Inflammatory macrophage (primary cell): ENCODE measurements around the gene EPB41L4A.
"Not testable (repeated sequence)": the region's sequence is repeated elsewhere in the genome, so short reads cannot be mapped to it uniquely, and the experiment has no call there.

ENCODE experiments used
- DNase-seq, 2 donors: peaks; one replicate each; pipeline ENCODE4 v3.0.0-alpha.2; 2020 to 2022

The EPB41L4A gene

GRCh38 chr5:112248623-112249022, 170.5 kb downstream of the EPB41L4A start:
- no peak for DNase-seq

- DNase-seq, result no peak
Measured at GRCh38 chr5:112247960-112248359, 171.1 kb downstream of the EPB41L4A start.

DNA sequence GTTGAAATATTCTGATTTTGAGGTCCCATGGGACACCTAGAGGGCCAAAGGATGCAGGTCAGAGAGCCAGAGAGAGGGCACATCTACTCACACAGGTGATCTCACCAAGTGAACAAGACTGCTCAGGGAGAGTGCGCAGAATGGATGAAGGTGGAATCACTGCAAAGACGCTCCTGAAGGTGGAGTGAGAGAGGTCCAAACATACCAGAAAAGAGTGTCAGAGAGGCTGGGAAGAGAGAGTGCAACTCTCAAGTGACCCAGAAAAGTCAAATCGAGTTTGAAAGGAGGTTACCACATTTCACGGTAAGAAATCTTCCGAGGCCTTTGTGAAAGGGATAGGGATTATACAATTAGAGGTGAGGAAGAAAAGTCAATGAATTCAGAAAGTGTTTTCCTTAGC, 173.4 kb downstream of the EPB41L4A start:
- DNase-seq, result no peak

DNA sequence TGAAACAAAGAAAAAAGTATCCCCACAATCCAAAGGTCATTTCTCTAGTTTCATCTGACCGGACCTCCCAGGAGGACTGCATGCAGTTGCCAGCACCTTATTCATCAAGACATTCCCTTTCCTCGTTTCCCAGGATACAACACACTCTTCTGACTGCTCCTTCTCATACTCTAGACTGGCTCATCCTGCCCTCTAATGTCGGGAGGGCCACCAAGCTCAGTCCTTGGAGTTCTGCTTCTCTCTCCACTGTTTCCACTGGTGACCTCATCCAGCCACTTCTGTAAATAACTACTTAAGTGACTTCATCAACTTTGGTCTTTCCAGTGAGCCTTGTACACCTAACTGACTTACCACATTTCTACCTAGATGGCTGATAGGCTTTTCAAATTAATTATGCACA, 179.1 kb downstream of the EPB41L4A start:
- peak in 1 of 2 donors; percentile 4 for DNase-seq

- DNase-seq, result no peak
Measured at GRCh38 chr5:112238473-112238872, 180.6 kb downstream of the EPB41L4A start.

DNA sequence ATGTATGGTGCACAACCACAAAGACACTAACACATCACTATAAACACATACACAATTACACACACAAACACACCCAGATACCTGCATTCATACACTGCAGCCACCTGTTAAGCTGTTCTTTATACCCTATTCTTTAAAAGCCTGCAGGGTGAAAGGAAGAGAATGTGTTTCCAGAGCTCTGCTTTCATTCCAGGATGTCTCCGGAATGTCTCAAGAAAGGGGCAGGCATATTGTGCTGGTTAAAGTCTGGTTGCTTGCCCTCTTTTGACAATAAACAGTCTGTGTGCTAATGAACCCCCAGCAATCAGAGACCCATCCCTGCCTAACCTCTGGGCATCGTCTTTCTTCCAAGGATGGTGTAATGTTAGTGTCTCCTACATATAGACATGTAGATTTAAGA, 181.6 kb downstream of the EPB41L4A start:
- DNase-seq, result no peak

GRCh38 chr5:112234000-112234399, 185.1 kb downstream of the EPB41L4A start:
- no peak for DNase-seq

- no peak for DNase-seq
Measured at GRCh38 chr5:112232667-112233066, 186.4 kb downstream of the EPB41L4A start.

GRCh38 chr5:112230606-112231005, 188.5 kb downstream of the EPB41L4A start:
- no peak for DNase-seq

GRCh38 chr5:112228667-112229066, 190.4 kb downstream of the EPB41L4A start:
- DNase-seq, result peak in 1 of 2 donors; percentile 7

- DNase-seq, result no peak
Measured at GRCh38 chr5:112227911-112228631, 191.0 kb downstream of the EPB41L4A start.

DNA sequence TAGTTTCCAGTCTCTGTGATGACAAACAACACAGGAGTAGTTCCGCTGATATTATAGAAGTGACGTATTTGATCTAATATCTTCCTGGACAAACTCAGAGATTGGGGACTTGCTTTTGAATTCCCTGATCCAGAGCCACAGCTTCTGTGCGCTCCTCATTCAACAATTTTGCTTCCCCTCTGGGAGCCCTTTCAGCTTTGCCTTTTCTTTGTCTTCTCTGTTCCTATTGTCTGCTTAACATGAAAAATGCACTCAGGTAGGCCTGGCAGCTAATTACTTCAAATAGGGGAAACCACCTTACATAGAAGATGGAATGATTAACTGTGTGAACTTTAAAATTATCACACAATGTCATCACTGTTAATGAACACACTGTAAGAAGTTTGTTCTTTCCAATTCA, 192.9 kb downstream of the EPB41L4A start:
- no peak for DNase-seq

- DNase-seq, result not testable (repeated sequence)
Measured at GRCh38 chr5:112222997-112223396, 196.1 kb downstream of the EPB41L4A start.

DNA sequence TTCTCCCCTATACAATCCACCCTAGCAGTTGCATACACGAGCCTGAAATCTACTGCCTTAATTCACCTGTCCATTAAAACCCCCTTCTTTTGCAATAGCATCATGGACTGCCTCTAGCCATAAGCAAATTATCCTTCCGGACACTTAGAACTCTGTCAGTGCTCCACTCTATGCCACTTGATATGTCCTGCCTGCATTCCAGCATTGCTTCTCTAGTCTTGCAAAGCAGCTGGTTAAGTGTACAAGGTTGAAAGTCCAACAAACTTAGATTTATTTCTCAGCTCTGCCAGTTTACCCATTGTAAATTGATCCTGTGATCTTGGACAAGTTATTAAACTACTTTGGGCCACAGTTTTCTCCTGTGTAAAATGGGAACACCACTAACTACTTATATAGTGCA, 197.9 kb downstream of the EPB41L4A start:
- DNase-seq, result no peak

DNA sequence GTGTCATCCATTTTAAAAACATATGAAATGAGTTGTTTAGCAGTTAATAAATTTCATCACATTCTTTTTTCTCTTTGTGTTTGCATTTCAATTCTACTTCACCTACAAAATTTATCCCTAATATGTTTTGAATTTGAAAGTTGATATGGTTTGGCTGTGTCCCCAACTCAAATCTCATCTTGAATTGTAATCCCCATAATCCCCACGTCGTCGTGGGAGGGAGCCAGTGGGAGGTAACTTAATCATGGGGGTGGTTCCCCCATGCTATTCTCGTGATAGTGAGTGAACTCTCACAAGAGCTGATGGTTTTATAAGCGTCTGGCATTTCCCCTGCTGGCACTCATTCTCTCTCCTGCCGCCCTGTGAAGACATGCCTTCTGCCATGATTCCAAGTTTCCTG, 200.1 kb downstream of the EPB41L4A start:
- DNase-seq, result no peak

- no peak for DNase-seq
Measured at GRCh38 chr5:112217843-112218579, 201.1 kb downstream of the EPB41L4A start.

DNA sequence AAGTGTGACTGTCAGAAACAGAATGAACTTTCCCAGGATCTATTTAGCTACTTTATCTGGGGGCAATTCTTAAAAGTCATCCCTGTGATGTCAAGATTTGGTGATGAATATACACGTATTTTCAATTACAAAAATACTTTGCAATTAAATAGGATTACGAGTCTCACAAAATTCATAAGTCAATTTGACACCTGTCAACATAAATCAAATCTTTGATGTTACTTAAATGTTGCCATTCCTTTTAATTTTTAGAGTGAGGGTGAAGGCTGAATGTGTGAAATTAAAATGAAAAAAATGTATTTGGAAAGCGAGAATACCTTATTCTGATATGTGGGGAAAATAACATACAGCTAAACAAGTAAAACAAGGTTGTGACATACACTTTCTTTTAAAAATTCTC, 202.9 kb downstream of the EPB41L4A start:
- DNase-seq, result no peak

GRCh38 chr5:112210430-112211005, 208.6 kb downstream of the EPB41L4A start:
- peak in 1 of 2 donors; percentile 12 for DNase-seq

DNA sequence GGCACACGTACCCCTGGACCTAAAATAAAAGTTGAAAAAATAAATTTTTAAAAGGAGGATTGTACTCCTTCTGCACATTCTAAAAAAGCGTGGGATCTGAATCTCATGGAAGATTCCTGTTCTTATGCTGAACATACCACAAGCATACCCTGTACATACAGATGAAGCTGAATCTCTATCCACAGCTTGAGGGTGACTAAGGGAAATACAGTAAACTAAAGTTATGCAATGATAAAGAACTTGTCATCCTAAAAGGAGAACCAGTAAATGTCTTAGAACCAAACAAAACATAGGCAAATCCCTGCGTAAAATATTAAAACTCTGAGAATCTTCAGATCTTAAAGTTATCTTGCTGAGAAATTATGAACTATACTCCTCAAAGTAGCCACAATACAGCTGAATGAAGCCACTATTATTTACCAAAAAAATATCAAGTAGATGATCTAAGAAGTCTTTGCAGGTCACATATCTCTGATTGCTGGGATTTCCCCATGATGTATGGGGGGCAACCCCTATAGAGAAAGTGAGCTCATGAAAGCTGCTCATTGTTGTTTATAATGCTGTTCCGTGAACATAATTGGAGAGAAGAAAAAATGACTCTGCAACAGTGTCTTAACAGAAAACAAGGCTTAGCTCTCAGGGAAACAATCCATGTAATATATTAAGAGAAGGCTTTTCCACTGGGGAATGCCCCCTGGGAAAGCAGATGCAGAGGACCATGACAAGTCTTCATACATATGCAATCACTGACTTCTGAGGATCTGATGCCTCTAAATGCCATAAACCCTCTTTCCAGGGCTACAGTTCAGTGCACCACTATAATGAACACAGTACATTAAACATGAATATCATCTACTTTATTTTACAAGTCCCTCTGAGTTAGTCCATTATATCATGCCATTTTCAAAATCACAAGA, 210.1 kb downstream of the EPB41L4A start:
- peak; percentile 49 to 79 for DNase-seq

- DNase-seq, result not testable (repeated sequence)
Measured at GRCh38 chr5:112208195-112208594, 210.9 kb downstream of the EPB41L4A start.

DNA sequence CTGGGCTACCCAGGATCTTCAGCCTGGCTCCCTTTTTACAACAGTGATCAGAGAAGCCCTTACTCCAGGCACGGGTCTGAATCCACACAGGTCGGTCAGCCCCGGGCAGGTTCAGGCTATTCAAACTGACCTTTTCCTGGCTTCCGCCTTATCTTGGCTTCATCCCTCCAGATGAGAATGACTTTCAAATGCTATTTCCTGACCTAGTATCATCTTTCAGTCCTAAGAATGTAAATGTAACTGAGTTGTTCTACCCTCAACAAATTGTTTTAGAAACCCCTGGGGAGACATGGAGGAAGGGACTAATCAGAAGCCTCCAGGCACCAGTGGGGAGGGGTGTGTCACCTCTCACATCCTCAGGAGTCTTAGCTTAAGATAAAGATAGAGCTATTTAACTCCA, 213.2 kb downstream of the EPB41L4A start:
- no peak for DNase-seq

GRCh38 chr5:112203229-112203628, 215.8 kb downstream of the EPB41L4A start:
- no peak for DNase-seq

- DNase-seq, result no peak
Measured at GRCh38 chr5:112202694-112203093, 216.4 kb downstream of the EPB41L4A start.
